DMS 273 (cell line): Measurements from ENCODE around the gene TUBA3D.
"Not testable (repeated sequence)": the region's sequence is repeated elsewhere in the genome, so short reads cannot be mapped to it uniquely, and the experiment has no call there.

Experiments used
- DNase-seq: peaks from one replicate; lab custom pipeline; 2025; ENCODE audit not compliant: unreplicated experiment; lab: John Stamatoyannopoulos, UW

The TUBA3D gene

DNA sequence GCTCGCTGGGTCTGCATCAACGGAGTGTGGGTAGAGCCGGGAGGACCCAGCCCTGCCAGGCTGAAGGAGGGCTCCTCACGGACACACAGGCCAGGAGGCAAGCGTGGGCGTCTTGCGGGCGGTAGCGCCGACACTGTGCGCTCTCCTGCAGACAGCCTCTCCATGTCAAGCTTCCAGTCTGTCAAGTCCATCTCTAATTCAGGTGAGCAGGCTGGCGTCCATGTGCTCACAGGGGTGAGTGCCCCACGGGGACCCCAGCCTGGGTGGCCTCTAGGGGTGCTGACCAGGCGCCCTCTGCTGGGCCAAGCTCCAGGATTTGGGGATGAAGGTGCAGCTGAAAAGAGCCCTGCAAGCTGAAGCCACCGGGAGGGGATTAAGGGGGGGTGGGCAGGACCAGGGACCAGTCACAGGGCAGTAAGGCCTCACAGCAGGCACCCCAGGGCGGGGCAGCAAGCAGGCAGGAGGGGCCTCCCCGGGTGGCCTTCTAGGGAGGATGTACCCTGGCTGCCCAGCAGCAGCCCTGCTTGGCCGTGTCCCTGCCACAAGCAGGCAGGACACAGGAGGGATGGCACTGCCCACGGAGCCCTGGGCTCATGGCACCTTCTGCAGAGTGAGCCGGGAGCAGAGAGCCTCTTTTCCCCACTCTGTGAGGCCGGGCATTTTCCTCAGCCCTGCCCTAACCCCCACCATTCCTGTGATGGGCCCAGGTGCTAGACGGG is 54.9 kb downstream of the TUBA3D start:
- not testable (repeated sequence) for DNase-seq

- DNase-seq = not testable (repeated sequence)
Measured at GRCh38 chr2:131531547-131532185, 55.7 kb downstream of the TUBA3D start.
